ENCODE measurements around the gene PSME2. TPM values are rescaled to one million over a fixed set of nuclear protein-coding genes. Genes with fewer than 3 reads are reported as not detected.
A peak's percentile ranks its signal among the peaks of the same experiment; 100 is the strongest.

PSME2 gene
- total and polyA plus RNA-seq, 10 of the 15 experiments (the other 5 are each of a cell fraction or from before 2014, with no cell fraction given), result 510 to 3,542 (median 913) TPM

DNA sequence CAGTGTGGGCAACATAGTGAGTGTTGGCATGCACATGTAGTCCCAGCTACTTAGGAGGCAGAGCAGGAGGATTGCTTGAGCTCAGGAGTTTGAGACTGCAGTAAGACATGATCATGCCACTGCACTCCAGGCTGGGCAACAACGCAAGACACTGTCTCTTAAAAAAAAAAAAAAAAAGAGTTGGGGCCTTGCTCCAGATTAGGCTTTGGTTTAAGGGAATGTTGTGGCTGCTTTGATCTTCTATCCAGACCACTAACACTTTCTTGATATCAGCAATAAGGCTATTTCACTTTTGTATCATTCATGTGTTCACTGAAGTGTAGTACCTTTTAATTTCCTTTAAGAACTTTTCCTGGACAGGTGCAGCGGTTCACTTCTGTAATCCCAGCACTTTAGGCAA is 18.7 kb downstream of the PSME2 start:
- H3K9ac ChIP-seq (ENCODE audit: control insufficient read depth, insufficient read depth, low read length), result no peak overlapping the region
- SMC1A ChIA-PET (ENCODE audit: uncharacterized antibody, unreplicated experiment), result interaction anchor here (1.0 to 6.1 kb wide), 7 partner anchors 8 to 34 kb away, joined by 3 to 47 read pairs (median 4); partner anchors contain the start of genes DCAF11, IRF9, NRL and PSME1
- TF ChIP-seq JUNB (IDR thresholded peaks at IDR 0.05) (0 out of 2 replicates have a peak, but pooled peaks have one; percentile 15), CBX3 (IDR thresholded peaks at IDR 0.05; ENCODE audit: borderline replicate concordance, low read depth) (no peak), MEF2B (IDR thresholded peaks at IDR 0.05; ENCODE audit: partially characterized antibody, poor library complexity, severe bottlenecking) (no peak), BMI1 (IDR thresholded peaks at IDR 0.05; ENCODE audit: borderline replicate concordance) (no peak), POLR2AphosphoS5 (IDR thresholded peaks at IDR 0.05; ENCODE audit: low read length) (no peak), FOXK2 (IDR thresholded peaks at IDR 0.05) (no peak), EP300 (IDR thresholded peaks at IDR 0.05; ENCODE audit: borderline replicate concordance in 1 of 2, control insufficient read depth in 1 of 2, low read depth in 2 of 2, low read length in 2 of 2) (no peak), LARP7 (IDR thresholded peaks at IDR 0.05) (no peak), BCL11A (IDR thresholded peaks at IDR 0.05; ENCODE audit: low read depth, low read length) (no peak), POLR2A (IDR thresholded peaks at IDR 0.05; ENCODE audit: low read depth, low read length) (no peak), TCF7 (IDR thresholded peaks at IDR 0.05; ENCODE audit: borderline replicate concordance) (0 out of 2 replicates have a peak, but pooled peaks have one; percentile 39), CEBPB (IDR thresholded peaks at IDR 0.05; ENCODE audit: borderline replicate concordance in 1 of 2, low read depth in 2 of 2, low read length in 2 of 2) (no peak), PAX8 (IDR thresholded peaks at IDR 0.05) (no peak), PAX5 (IDR thresholded peaks at IDR 0.05; ENCODE audit: borderline replicate concordance, low read depth, low read length) (no peak), RUNX3 (IDR thresholded peaks at IDR 0.05; ENCODE audit: low read length) (peak; percentile 71), PML (IDR thresholded peaks at IDR 0.05; ENCODE audit: low read length) (no peak), CBFB (IDR thresholded peaks at IDR 0.05; ENCODE audit: low read depth) (no peak), SP1 (IDR thresholded peaks at IDR 0.05; ENCODE audit: low read depth, low read length) (no peak), GATAD2B (conservative IDR thresholded peaks at IDR 0.05; ENCODE audit: low read depth) (no peak), SIN3A (IDR thresholded peaks at IDR 0.05; ENCODE audit: low read depth, low read length) (no peak), ESRRA (IDR thresholded peaks at IDR 0.05; ENCODE audit: low read length) (no peak)
- TF ChIP-seq, protein P1, sequence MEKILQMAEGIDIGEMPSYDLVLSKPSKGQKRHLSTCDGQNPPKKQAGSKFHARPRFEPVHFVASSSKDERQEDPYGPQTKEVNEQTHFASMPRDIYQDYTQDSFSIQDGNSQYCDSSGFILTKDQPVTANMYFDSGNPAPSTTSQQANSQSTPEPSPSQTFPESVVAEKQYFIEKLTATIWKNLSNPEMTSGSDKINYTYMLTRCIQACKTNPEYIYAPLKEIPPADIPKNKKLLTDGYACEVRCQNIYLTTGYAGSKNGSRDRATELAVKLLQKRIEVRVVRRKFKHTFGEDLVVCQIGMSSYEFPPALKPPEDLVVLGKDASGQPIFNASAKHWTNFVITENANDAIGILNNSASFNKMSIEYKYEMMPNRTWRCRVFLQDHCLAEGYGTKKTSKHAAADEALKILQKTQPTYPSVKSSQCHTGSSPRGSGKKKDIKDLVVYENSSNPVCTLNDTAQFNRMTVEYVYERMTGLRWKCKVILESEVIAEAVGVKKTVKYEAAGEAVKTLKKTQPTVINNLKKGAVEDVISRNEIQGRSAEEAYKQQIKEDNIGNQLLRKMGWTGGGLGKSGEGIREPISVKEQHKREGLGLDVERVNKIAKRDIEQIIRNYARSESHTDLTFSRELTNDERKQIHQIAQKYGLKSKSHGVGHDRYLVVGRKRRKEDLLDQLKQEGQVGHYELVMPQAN (conservative IDR thresholded peaks at IDR 0.05), result no peak
- TF ChIP-seq, protein P2, sequence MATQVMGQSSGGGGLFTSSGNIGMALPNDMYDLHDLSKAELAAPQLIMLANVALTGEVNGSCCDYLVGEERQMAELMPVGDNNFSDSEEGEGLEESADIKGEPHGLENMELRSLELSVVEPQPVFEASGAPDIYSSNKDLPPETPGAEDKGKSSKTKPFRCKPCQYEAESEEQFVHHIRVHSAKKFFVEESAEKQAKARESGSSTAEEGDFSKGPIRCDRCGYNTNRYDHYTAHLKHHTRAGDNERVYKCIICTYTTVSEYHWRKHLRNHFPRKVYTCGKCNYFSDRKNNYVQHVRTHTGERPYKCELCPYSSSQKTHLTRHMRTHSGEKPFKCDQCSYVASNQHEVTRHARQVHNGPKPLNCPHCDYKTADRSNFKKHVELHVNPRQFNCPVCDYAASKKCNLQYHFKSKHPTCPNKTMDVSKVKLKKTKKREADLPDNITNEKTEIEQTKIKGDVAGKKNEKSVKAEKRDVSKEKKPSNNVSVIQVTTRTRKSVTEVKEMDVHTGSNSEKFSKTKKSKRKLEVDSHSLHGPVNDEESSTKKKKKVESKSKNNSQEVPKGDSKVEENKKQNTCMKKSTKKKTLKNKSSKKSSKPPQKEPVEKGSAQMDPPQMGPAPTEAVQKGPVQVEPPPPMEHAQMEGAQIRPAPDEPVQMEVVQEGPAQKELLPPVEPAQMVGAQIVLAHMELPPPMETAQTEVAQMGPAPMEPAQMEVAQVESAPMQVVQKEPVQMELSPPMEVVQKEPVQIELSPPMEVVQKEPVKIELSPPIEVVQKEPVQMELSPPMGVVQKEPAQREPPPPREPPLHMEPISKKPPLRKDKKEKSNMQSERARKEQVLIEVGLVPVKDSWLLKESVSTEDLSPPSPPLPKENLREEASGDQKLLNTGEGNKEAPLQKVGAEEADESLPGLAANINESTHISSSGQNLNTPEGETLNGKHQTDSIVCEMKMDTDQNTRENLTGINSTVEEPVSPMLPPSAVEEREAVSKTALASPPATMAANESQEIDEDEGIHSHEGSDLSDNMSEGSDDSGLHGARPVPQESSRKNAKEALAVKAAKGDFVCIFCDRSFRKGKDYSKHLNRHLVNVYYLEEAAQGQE (IDR thresholded peaks at IDR 0.05; ENCODE audit: low read depth, low read length), result no peak

More for the DNA sequence above, 18.7 kb downstream of the PSME2 start:
- H3K79me2 ChIP-seq (ENCODE audit: control insufficient read depth, insufficient read depth, low read length), result no peaks in the 10 kb centered on the region
- ChIA-PET RAD21 (ENCODE audit: unreplicated experiment) (interaction anchor here (1.6 to 2.9 kb wide), 3 partner anchors 8 to 33 kb away, joined by 6 to 16 read pairs (median 11); partner anchors contain the start of genes DCAF11, IRF9, NRL and PSME1), CTCF (interaction anchor here (0.8 to 1.2 kb wide), 4 partner anchors 9 to 88 kb away, joined by 3 to 4 read pairs (median 4); partner anchors contain the start of genes IRF9 and MDP1), POLR2A (interaction anchor here (5.9 to 17.1 kb wide), 2 partner anchors 8 to 12 kb away, joined by 52 to 276 read pairs; partner anchors contain the start of genes DCAF11, EMC9, FITM1 and NRL)
- H3K4me3 ChIP-seq, result peak overlapping the region; percentile 37; the same call in 1 of the 2 replicates
- no peaks in the 10 kb centered on the region for H4K20me1 ChIP-seq (ENCODE audit: control insufficient read depth, insufficient read depth)
- H3K27ac ChIP-seq (ENCODE audit: control insufficient read depth, insufficient read depth), result peak overlapping the region; percentile 42
- ATAC-seq (no peak; the same call in 2 of the 3 replicates), DNase-seq (ENCODE audit: low read depth, low spot score) (no peak), FAIRE-seq (peak; percentile 27)
- WGBS (ENCODE audit: insufficient coverage, insufficient replicate concordance, low lambda C conversion rate, missing lambda C conversion rate), result 52% methylated on average over 1 of the region's 2 CpGs
- H3K27me3 ChIP-seq (replicated peaks in 1 of 2; ENCODE audit: control insufficient read depth in 2 of 2, insufficient read depth in 2 of 2, low read length in 1 of 2), result no peaks in the 10 kb centered on the region
- H3K36me3 ChIP-seq (ENCODE audit: control insufficient read depth in 2 of 2, insufficient read depth in 2 of 2, low read length in 1 of 2), result peaks cover 2 to 4% of the 10 kb centered on the region in 2 experiments; a peak in 3 of 4 replicates
- in situ Hi-C loops (cut with MboI) (no loop called here), intact Hi-C loops (cut with micrococcal nuclease; ENCODE audit: unreplicated experiment) (no loop called here)
- no TSS peak for BruUV-seq (replicated peaks)
- H3K9me3 ChIP-seq (replicated peaks; ENCODE audit: control insufficient read depth, insufficient read depth, low read length), result no peaks in the 10 kb centered on the region
- H3K4me1 ChIP-seq (ENCODE audit: control insufficient read depth, insufficient read depth, low read length), result peaks cover 33% of the 10 kb centered on the region
- peak overlapping the region; percentile 41; the same call in 1 of the 2 replicates for H3K4me2 ChIP-seq (ENCODE audit: control insufficient read depth, insufficient read depth)
- no peak overlapping the region for H2AFZ ChIP-seq (ENCODE audit: control insufficient read depth, low read depth, low read length)
